ENCODE measurements around the gene SFI1. TPM values are rescaled to one million over a fixed set of nuclear protein-coding genes. Genes with fewer than 3 reads are reported as not detected.

SFI1 gene
- total and polyA plus RNA-seq, 4 donors, result 3.1 to 16.2 (median 7.4) TPM

DNA sequence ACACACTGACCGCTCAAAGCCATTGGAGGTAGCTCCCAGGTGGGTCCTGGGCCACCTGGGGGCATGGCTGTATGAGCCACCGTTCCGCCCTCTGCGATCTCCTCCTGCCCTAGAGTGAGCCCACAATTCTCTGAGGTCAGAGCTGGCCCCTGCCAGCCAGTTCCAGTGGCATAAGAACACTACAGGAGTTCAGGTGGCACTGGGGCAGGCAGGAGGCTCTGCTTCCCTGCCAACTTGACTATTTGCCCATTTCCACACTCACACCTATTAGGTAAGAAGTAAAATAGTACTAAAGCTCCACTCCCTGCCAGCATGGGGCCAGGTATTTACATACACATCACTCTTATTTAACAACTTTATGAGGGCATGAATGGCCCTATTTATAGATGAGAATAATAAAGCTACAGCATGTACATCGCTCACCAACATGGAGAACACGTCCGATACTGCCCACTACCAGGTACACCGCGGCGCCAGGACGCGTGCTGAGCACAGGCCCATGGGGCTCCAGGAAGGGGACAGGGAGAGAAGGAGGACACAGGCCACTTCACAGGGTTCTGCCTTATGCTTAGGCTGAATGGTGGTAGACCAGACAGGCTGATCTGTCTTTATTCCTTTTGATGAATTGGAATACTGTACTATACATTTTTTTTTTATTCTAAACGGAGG, 139.4 kb downstream of the SFI1 start:
- no peak overlapping the region for H3K9ac ChIP-seq (ENCODE audit: low read depth in 1 of 2, low read length in 2 of 2)
- peaks cover 4 to 26% (median 12%) of the 10 kb centered on the region in 4 donors for H3K4me1 ChIP-seq (ENCODE audit: control insufficient read depth in 4 of 4, insufficient read depth in 4 of 4, low read length in 3 of 4)
- no peak for DNase-seq (ENCODE audit: low spot score)
- peak overlapping the region; percentile 54 to 62 for H3K27ac ChIP-seq (ENCODE audit: low read depth in 1 of 2, low read length in 2 of 2)
- H3K9me3 ChIP-seq (ENCODE audit: control insufficient read depth in 4 of 4, low read length in 3 of 4), result no peaks in the 10 kb centered on the region
- H3K36me3 ChIP-seq (ENCODE audit: control insufficient read depth in 4 of 4, insufficient read depth in 3 of 4, low read depth in 1 of 4, low read length in 3 of 4), result no peaks in the 10 kb centered on the region
- TF ChIP-seq FOXA2 (IDR thresholded peaks at IDR 0.05), result peak; percentile 63
- TF ChIP-seq SP1 (IDR thresholded peaks at IDR 0.05), result peak; percentile 64
- peak; percentile 48 for TF ChIP-seq HNF4A (conservative IDR thresholded peaks at IDR 0.05)
- peak in 1 of 2 donors; percentile 30 for TF ChIP-seq RAD21 (IDR thresholded peaks at IDR 0.05)
- no peak for TF ChIP-seq TAF1 (conservative IDR thresholded peaks at IDR 0.05)
- TF ChIP-seq, protein P1, sequence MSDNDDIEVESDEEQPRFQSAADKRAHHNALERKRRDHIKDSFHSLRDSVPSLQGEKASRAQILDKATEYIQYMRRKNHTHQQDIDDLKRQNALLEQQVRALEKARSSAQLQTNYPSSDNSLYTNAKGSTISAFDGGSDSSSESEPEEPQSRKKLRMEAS (IDR thresholded peaks at IDR 0.05), result peak; percentile 39
- no peak for TF ChIP-seq HNF4G (IDR thresholded peaks at IDR 0.05)
- TF ChIP-seq FOXA1 (IDR thresholded peaks at IDR 0.05), result peak; percentile 23
- TF ChIP-seq JUND (IDR thresholded peaks at IDR 0.05), result no peak
- TF ChIP-seq RXRA (IDR thresholded peaks at IDR 0.05), result peak; percentile 73 to 74
- TF ChIP-seq, protein P2, sequence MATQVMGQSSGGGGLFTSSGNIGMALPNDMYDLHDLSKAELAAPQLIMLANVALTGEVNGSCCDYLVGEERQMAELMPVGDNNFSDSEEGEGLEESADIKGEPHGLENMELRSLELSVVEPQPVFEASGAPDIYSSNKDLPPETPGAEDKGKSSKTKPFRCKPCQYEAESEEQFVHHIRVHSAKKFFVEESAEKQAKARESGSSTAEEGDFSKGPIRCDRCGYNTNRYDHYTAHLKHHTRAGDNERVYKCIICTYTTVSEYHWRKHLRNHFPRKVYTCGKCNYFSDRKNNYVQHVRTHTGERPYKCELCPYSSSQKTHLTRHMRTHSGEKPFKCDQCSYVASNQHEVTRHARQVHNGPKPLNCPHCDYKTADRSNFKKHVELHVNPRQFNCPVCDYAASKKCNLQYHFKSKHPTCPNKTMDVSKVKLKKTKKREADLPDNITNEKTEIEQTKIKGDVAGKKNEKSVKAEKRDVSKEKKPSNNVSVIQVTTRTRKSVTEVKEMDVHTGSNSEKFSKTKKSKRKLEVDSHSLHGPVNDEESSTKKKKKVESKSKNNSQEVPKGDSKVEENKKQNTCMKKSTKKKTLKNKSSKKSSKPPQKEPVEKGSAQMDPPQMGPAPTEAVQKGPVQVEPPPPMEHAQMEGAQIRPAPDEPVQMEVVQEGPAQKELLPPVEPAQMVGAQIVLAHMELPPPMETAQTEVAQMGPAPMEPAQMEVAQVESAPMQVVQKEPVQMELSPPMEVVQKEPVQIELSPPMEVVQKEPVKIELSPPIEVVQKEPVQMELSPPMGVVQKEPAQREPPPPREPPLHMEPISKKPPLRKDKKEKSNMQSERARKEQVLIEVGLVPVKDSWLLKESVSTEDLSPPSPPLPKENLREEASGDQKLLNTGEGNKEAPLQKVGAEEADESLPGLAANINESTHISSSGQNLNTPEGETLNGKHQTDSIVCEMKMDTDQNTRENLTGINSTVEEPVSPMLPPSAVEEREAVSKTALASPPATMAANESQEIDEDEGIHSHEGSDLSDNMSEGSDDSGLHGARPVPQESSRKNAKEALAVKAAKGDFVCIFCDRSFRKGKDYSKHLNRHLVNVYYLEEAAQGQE (IDR thresholded peaks at IDR 0.05), result no peak
- 82% methylated on average over 13 of the region's 13 CpGs for WGBS
- H3K4me3 ChIP-seq (ENCODE audit: low read depth in 1 of 3, low read length in 3 of 3), result no peak overlapping the region
- no peaks in the 10 kb centered on the region for H3K27me3 ChIP-seq (ENCODE audit: control insufficient read depth in 4 of 4, insufficient read depth in 4 of 4, low read length in 3 of 4)

DNA sequence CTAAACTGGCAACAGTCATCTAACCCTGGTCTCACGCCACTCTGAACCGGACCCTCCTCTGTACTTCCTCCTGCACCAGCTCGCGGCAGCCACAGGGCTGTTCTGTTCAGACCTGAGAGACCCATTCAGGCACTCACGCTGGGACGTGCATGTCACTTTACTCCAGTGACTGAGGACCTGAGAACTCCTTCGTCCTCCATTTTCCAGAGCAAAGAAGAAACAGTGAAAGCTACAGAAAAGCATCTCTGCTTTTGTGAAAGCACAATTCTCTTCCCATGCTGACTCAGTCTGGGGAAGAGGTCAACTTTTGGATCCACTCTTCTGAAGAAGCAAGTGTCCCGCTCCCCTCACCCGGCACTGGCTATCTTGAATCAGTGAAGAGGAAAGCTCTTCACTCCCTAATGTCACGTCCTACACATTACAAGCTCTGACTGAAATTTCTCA, 141.1 kb downstream of the SFI1 start:
- WGBS, result 77% methylated on average over 10 of the region's 10 CpGs
- Histone ChIP-seq H3K36me3 (ENCODE audit: control insufficient read depth in 4 of 4, insufficient read depth in 3 of 4, low read depth in 1 of 4, low read length in 3 of 4) (peaks cover 0 to under 1% (median 0%) of the 10 kb centered on the region in 4 donors), H3K4me1 (ENCODE audit: control insufficient read depth in 4 of 4, insufficient read depth in 4 of 4, low read length in 3 of 4) (peaks cover 4 to 22% (median 8%) of the 10 kb centered on the region in 4 donors), H3K27ac (ENCODE audit: low read depth in 1 of 2, low read length in 2 of 2) (peak overlapping the region; percentile 66 to 83), H3K4me3 (ENCODE audit: low read depth in 1 of 3, low read length in 3 of 3) (no peak overlapping the region), H3K27me3 (ENCODE audit: control insufficient read depth in 4 of 4, insufficient read depth in 4 of 4, low read length in 3 of 4) (no peaks in the 10 kb centered on the region), H3K9ac (ENCODE audit: low read depth in 1 of 2, low read length in 2 of 2) (no peak overlapping the region), H3K9me3 (ENCODE audit: control insufficient read depth in 4 of 4, low read length in 3 of 4) (no peaks in the 10 kb centered on the region)
- TF ChIP-seq, protein P3, sequence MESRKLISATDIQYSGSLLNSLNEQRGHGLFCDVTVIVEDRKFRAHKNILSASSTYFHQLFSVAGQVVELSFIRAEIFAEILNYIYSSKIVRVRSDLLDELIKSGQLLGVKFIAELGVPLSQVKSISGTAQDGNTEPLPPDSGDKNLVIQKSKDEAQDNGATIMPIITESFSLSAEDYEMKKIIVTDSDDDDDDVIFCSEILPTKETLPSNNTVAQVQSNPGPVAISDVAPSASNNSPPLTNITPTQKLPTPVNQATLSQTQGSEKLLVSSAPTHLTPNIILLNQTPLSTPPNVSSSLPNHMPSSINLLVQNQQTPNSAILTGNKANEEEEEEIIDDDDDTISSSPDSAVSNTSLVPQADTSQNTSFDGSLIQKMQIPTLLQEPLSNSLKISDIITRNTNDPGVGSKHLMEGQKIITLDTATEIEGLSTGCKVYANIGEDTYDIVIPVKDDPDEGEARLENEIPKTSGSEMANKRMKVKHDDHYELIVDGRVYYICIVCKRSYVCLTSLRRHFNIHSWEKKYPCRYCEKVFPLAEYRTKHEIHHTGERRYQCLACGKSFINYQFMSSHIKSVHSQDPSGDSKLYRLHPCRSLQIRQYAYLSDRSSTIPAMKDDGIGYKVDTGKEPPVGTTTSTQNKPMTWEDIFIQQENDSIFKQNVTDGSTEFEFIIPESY (IDR thresholded peaks at IDR 0.05), result no peak
- TF ChIP-seq, protein P2 (IDR thresholded peaks at IDR 0.05), result no peak
- TF ChIP-seq HNF4A (conservative IDR thresholded peaks at IDR 0.05), result no peak
- TF ChIP-seq GABPA (IDR thresholded peaks at IDR 0.05 in 1 of 2, conservative IDR thresholded peaks at IDR 0.05 in 1 of 2), result no peak
- peak; percentile 34 for DNase-seq (ENCODE audit: low spot score)

Measured in liver (tissue), 9 donors.